SKM-1 (cell line): ENCODE data around the gene FZD8.

Experiments used
- DNase-seq: peaks from one replicate; lab custom pipeline; 2025; ENCODE audit not compliant: unreplicated experiment; lab: John Stamatoyannopoulos, UW

FZD8 gene

DNA sequence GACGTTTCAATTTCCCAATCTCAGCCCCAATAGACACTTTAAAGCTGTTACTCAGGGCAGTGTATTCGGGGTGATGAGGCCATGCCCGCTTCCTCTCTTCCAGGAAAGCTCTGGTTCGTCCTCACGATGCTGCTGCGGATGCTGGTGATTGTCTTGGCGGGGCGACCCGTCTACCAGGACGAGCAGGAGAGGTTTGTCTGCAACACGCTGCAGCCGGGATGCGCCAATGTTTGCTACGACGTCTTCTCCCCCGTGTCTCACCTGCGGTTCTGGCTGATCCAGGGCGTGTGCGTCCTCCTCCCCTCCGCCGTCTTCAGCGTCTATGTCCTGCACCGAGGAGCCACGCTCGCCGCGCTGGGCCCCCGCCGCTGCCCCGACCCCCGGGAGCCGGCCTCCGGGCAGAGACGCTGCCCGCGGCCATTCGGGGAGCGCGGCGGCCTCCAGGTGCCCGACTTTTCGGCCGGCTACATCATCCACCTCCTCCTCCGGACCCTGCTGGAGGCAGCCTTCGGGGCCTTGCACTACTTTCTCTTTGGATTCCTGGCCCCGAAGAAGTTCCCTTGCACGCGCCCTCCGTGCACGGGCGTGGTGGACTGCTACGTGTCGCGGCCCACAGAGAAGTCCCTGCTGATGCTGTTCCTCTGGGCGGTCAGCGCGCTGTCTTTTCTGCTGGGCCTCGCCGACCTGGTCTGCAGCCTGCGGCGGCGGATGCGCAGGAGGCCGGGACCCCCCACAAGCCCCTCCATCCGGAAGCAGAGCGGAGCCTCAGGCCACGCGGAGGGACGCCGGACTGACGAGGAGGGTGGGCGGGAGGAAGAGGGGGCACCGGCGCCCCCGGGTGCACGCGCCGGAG lies 34.4 kb downstream of the FZD8 start:
- DNase-seq = no peak

DNA sequence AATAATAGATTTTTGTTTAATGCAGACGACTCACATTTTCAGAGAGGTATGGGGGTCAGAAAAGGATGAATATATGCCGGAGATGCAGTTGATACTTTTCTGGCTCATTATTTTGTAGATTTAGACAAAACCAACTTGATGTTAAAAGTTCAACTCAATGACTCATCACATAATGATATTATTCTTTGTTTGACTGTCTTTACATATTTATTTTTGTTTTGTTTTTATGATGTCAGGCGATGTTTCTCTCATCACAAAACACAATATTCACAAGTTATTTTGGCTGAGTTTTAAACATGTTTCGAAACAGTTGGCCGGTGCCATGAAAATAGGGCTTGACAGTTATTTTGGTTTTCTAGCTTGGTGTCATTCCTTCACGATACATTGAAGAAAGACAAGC lies 35.7 kb downstream of the FZD8 start:
- no peak for DNase-seq

GRCh38 chr10:35605191-35605590 lies 36.9 kb downstream of the FZD8 start, which contains the start of gene GJD4:
Gene GJD4, plus strand, starts transcription at chr10:35605341. Its CDS starts 227 bp downstream, at chr10:35605568.
- DNase-seq = no peak

DNA sequence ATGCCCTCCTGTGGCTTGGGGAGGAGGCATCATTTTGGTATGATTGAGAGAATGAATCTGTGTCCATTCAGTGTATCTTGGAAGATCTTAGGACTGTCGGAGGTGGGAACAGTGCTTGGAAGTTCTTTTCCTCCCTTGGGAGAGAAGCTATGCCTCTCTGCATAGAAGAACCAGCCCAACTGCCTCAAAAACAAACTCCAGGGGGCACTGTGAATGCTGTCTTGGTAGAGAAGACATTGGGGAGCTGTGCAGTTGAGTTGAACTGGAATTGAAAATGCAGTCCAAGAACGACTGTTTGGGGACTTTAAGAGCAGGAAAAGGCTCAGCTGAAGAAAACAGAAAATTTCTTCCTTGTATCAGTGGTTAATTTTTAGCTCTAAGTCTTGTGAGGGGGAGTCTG lies 41.9 kb downstream of the FZD8 start:
- DNase-seq = no peak

DNA sequence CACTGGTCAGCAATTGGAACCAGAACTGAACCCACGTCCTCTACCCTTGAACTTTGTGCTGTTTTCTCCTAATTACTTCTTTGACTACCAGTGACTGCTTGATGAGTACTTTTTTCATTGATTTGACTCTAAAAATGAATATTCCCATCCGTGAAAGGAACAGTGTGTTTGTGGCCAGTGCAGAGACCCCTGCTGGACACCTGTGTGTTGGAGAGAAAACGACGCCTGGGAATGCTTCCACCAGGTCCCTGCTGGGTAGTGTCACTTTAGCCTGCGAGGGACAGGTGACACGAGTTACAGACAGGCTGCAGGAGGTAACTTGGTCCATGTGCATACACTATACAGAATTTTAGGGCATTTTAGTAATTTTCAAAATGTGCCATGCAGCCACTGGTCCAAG lies 43.7 kb downstream of the FZD8 start:
- no peak for DNase-seq

DNA sequence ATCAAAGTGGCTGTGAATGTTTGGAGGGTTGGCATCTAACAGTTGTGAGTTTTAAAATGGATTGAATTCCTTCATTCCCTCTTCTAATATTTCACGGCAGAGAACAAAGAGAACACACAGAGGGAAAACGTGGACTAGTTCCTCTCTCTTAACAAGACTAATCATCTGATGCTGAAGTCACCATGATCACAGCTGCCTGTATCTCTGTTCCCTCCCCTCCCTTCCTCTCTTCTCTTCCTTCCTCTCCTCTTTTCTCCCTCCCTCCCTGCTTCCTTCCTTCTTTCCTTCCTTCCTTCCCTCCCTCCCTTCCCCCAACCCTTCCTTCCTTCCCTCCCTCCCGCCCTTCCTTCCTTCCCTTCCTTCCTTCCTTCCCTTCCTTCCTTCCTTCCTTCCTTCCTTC lies 47.0 kb downstream of the FZD8 start:
- DNase-seq = no peak

GRCh38 chr10:35594115-35595079 lies 47.7 kb downstream of the FZD8 start:
- DNase-seq = no peak

- DNase-seq = no peak
Measured at GRCh38 chr10:35592441-35592840, 49.7 kb downstream of the FZD8 start.

- no peak for DNase-seq
Measured at GRCh38 chr10:35588836-35589235, 53.3 kb downstream of the FZD8 start.
